ENCODE results near the gene YBEY.
"Not testable (repeated sequence)": the region's sequence is repeated elsewhere in the genome, so short reads cannot be mapped to it uniquely, and the experiment has no call there.

YBEY gene

GRCh38 chr21:46285761-46286647 lies at the start of gene YBEY:
Gene YBEY, plus strand, starts transcription at chr21:46286342. Its CDS starts 572 bp downstream, at chr21:46286914.
- H3K27me3 ChIP-seq (replicated peaks): no peaks in the 10 kb centered on the region
- H3K36me3 ChIP-seq (replicated peaks): peaks cover 13% of the 10 kb centered on the region
- H3K27ac ChIP-seq: peak within 1 kb of the TSS; percentile 90
- peak; percentile 86 for DNase-seq
- H3K4me3 ChIP-seq (ENCODE audit: low read depth, low read length): peak within 1 kb of the TSS; percentile 64
- peak; percentile 65 for TF ChIP-seq CTCF (IDR thresholded peaks at IDR 0.05; ENCODE audit: low read depth, low read length, missing control alignments)
- in situ Hi-C loops (cut with HindIII; ENCODE audit: low pct_ligation_motif_present, low sequenced_read_pairs): no loop called here

GRCh38 chr21:46237474-46237873 lies 48.7 kb upstream of the YBEY start:
- in situ Hi-C loops (cut with HindIII; ENCODE audit: low pct_ligation_motif_present, low sequenced_read_pairs): no loop called here
- TF ChIP-seq CTCF (IDR thresholded peaks at IDR 0.05; ENCODE audit: low read depth, low read length, missing control alignments): no peak

GRCh38 chr21:46239817-46240325 lies 46.3 kb upstream of the YBEY start:
- DNase-seq: no peak
- H3K36me3 ChIP-seq (replicated peaks): peaks cover 73% of the 10 kb centered on the region
- no peak overlapping the region for H3K27ac ChIP-seq
- in situ Hi-C loops (cut with HindIII; ENCODE audit: low pct_ligation_motif_present, low sequenced_read_pairs): no loop called here
- H3K4me3 ChIP-seq (ENCODE audit: low read depth, low read length): no peak overlapping the region
- no peak for TF ChIP-seq CTCF (IDR thresholded peaks at IDR 0.05; ENCODE audit: low read depth, low read length, missing control alignments)
- no peaks in the 10 kb centered on the region for H3K27me3 ChIP-seq (replicated peaks)

More at GRCh38 chr21:46237474-46237873, 48.7 kb upstream of the YBEY start:
- no peaks in the 10 kb centered on the region for H3K27me3 ChIP-seq (replicated peaks)
- peaks cover 61% of the 10 kb centered on the region for H3K36me3 ChIP-seq (replicated peaks)
- H3K27ac ChIP-seq: no peak overlapping the region
- no peak overlapping the region for H3K4me3 ChIP-seq (ENCODE audit: low read depth, low read length)
- no peak for DNase-seq

GRCh38 chr21:46241577-46241976 lies 44.6 kb upstream of the YBEY start:
- H3K27ac ChIP-seq; DNase-seq; in situ Hi-C loops (cut with HindIII; ENCODE audit: low pct_ligation_motif_present, low sequenced_read_pairs); H3K4me3 ChIP-seq (ENCODE audit: low read depth, low read length); H3K27me3 ChIP-seq (replicated peaks): not testable (repeated sequence)
- H3K36me3 ChIP-seq (replicated peaks): peaks cover 73% of the 10 kb centered on the region

GRCh38 chr21:46243325-46243724 lies 42.8 kb upstream of the YBEY start:
- in situ Hi-C loops (cut with HindIII; ENCODE audit: low pct_ligation_motif_present, low sequenced_read_pairs): no loop called here
- H3K27me3 ChIP-seq (replicated peaks): no peaks in the 10 kb centered on the region
- H3K4me3 ChIP-seq (ENCODE audit: low read depth, low read length): no peak overlapping the region
- no peak for TF ChIP-seq CTCF (IDR thresholded peaks at IDR 0.05; ENCODE audit: low read depth, low read length, missing control alignments)
- peaks cover 80% of the 10 kb centered on the region for H3K36me3 ChIP-seq (replicated peaks)
- H3K27ac ChIP-seq: no peak overlapping the region
- no peak for DNase-seq

- DNase-seq: no peak
- TF ChIP-seq CTCF (IDR thresholded peaks at IDR 0.05; ENCODE audit: low read depth, low read length, missing control alignments): no peak
- Histone ChIP-seq H3K27ac (no peak overlapping the region), H3K27me3 (replicated peaks) (no peaks in the 10 kb centered on the region), H3K36me3 (replicated peaks) (peaks cover 76% of the 10 kb centered on the region), H3K4me3 (ENCODE audit: low read depth, low read length) (no peak overlapping the region)
- in situ Hi-C loops (cut with HindIII; ENCODE audit: low pct_ligation_motif_present, low sequenced_read_pairs): no loop called here
Observed at GRCh38 chr21:46243960-46244361, 42.2 kb upstream of the YBEY start.

Data from brain microvascular endothelial cell (primary cell).